ENCODE results near the gene IL1RAPL2.
A peak's percentile ranks its signal among the peaks of the same experiment; 100 is the strongest.
"Not testable (repeated sequence)": the region's sequence is repeated elsewhere in the genome, so short reads cannot be mapped to it uniquely, and the experiment has no call there.

The IL1RAPL2 gene

DNA sequence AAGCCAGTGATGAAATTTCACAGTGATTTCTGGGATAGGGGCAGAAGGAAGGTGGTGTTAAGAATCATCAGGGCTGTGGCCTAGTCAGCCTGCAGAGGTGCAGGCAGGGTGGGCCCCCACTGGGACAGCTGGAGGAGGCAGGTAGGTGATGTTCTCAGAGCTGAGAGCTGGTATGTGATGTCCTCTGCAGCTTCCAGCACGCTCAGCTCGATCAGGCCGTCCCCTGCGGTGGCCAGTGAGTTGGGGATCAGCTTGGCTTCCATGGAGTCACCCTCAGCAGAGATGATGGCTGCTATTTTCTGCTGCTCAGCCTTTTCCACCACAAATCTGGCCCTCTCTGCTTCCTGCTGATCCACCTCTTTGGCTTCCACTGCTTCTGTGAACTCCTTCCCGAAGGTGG lies 81.1 kb downstream of the IL1RAPL2 start:
- DNase-seq (no peak), ATAC-seq (replicated peaks) (no peak)
- Mint-ChIP-seq H3K9me3 (peaks cover 0 to 2% of the 10 kb centered on the region in 2 donors), H3K27me3 (no peaks in the 10 kb centered on the region), H3K4me1 (no peaks in the 10 kb centered on the region), H3K4me3 (no peak overlapping the region), H3K27ac (no peak overlapping the region), H3K36me3 (no peaks in the 10 kb centered on the region)

DNA sequence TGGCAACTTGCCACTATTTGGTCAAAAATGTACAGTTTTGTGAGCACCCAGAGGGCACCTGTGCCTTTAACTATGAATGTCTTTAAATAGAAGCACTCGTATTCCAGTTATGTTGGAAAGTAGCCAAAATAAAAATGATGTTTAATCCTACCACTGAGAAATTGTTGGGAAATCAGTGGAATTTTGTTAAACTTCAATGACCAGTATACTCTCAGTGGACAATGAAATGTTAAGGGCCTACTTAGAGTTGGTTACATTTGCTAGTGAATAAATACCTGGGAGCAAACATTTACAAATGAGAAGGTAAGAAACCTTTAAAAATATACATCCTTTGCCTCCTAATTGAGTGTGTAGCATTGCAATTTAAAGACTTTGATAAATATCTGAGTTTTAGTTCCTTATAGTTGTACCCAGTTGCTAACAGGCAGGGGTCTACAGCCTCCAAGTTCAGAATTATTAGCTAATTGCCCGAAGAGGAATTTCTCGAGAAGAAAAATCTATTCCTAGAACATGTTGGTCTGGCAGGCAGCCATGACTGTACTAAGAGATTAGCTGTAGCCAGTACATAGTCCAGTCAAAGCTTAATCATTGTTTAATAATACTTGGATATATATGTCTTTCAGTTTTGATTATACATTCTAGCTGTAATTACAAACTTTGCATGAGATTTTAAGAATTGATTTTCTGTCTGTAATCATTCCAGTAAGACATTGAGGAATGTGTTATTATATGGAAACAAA lies 93.2 kb downstream of the IL1RAPL2 start:
- no peaks in the 10 kb centered on the region for H3K4me1 Mint-ChIP-seq
- H3K4me3 Mint-ChIP-seq = no peak overlapping the region
- no peaks in the 10 kb centered on the region for H3K36me3 Mint-ChIP-seq
- H3K9me3 Mint-ChIP-seq = no peaks in the 10 kb centered on the region
- peaks cover 0 to 12% of the 10 kb centered on the region in 2 donors for H3K27me3 Mint-ChIP-seq
- DNase-seq = no peak
- no peak for ATAC-seq (replicated peaks)
- H3K27ac Mint-ChIP-seq = no peak overlapping the region

DNA sequence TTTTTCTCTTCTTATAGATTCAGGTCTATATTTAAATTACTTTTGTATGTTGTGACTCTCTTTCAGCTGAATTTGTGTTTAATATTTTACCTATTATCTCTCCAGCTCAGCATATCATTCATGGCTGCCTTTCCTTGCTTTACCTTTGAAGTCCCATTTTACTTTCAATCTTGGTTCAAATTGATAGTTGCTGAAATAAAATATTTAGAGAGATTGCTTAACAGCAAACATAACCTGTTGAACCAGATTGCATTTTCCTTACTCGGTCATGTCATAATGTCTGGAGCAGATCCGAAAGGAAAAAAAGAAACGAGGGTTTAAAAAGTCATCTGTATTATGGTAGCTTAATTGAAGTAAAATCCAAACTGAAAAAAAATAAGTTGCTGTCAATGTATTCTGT lies 94.1 kb downstream of the IL1RAPL2 start:
- DNase-seq (no peak), ATAC-seq (replicated peaks) (no peak)
- Mint-ChIP-seq H3K9me3 (no peaks in the 10 kb centered on the region), H3K27me3 (peaks cover 0 to 12% of the 10 kb centered on the region in 2 donors), H3K4me1 (no peaks in the 10 kb centered on the region), H3K4me3 (no peak overlapping the region), H3K36me3 (no peaks in the 10 kb centered on the region), H3K27ac (no peak overlapping the region)

DNA sequence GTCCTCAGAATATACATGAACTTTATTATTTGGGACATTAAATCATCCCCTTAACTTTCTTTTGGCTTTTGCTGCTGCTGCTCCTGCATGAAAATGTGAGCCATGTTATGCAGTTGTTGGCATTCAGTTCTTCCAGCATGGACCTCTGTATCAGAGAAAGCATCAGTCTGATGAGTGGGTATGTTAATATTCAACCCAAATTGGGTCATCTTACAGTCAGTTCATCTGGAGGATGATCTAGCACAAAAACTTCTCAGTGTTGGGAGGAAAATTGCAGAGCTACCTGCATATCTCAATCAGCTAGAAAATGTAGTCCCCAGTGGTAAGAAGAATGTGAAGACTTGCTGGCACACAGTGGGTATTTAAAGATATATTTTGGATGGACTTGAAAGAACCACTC lies 96.7 kb downstream of the IL1RAPL2 start:
- Mint-ChIP-seq H3K9me3 (no peaks in the 10 kb centered on the region), H3K27me3 (peaks cover 0 to 12% of the 10 kb centered on the region in 2 donors), H3K4me3 (no peak overlapping the region), H3K4me1 (no peaks in the 10 kb centered on the region), H3K36me3 (no peaks in the 10 kb centered on the region), H3K27ac (no peak overlapping the region)
- DNase-seq = no peak
- ATAC-seq (replicated peaks) = no peak

DNA sequence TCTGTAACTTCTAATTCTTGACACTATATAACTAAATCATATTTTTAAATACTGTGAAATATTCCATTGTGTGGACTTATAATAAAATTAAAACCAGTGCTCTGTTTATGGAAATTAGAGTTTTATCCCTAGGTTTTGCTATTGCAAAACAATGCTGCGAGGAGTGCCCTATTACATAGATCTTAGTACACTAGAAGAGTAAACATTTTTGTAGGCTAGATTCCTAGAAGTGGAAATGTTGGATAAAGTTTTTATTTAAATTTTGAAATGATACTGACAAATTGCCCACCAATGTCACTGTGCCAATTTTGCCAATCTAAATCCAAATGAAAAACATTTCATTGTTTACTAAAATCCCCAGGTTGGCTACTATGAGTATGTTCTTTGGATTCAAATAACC lies 99.7 kb downstream of the IL1RAPL2 start:
- Mint-ChIP-seq H3K27ac (no peak overlapping the region), H3K9me3 (no peaks in the 10 kb centered on the region), H3K4me3 (no peak overlapping the region), H3K27me3 (peaks cover 0 to 8% of the 10 kb centered on the region in 2 donors), H3K36me3 (no peaks in the 10 kb centered on the region), H3K4me1 (no peaks in the 10 kb centered on the region)
- DNase-seq (no peak), ATAC-seq (replicated peaks) (no peak)

DNA sequence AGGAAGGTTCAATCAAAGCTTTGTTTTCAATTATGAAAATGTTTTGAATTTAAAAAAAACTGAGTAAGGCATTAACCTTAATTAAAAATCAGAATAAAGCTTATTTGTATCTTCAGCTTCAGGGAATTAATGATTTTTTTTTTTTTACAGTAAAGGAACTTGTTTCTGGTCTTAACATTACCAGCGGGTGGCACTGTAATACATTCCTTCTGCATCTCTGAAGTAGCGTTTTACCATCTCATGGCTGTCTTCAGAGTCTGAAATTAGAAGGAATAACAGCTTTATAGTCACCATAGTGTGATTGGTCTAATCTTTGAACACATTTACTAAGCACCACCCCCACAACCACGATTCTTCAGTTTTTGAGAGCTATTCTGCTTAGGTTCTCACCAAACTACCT lies 102.6 kb downstream of the IL1RAPL2 start:
- H3K27me3 Mint-ChIP-seq = peaks cover 0 to 2% of the 10 kb centered on the region in 2 donors
- no peak overlapping the region for H3K27ac Mint-ChIP-seq
- H3K36me3 Mint-ChIP-seq = no peaks in the 10 kb centered on the region
- no peak for DNase-seq
- H3K9me3 Mint-ChIP-seq = no peaks in the 10 kb centered on the region
- H3K4me3 Mint-ChIP-seq = no peak overlapping the region
- no peaks in the 10 kb centered on the region for H3K4me1 Mint-ChIP-seq
- no peak for ATAC-seq (replicated peaks)

DNA sequence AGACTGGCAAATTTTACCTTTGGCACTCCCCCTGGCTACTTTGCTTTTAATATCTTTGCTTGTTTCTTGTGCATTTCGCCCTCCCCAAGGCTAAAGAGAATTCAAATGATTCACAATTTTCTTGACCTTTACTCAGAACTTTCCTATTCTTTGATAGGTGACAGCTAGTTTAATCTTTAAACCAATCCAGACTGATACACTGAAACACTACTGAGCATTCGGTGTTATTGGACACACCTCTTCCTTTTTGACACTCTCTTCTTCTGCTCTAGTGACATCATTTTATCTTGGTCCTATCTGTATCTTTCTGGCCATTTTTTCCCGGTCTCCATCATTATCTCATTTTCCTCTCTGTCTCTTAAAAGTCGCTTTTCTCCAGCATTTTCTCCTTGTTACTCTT lies 103.1 kb downstream of the IL1RAPL2 start:
- no peak overlapping the region for H3K4me3 Mint-ChIP-seq
- H3K27me3 Mint-ChIP-seq = no peaks in the 10 kb centered on the region
- DNase-seq (no peak), ATAC-seq (replicated peaks) (no peak)
- no peaks in the 10 kb centered on the region for H3K9me3 Mint-ChIP-seq
- H3K36me3 Mint-ChIP-seq = no peaks in the 10 kb centered on the region
- H3K4me1 Mint-ChIP-seq = no peaks in the 10 kb centered on the region
- no peak overlapping the region for H3K27ac Mint-ChIP-seq

DNA sequence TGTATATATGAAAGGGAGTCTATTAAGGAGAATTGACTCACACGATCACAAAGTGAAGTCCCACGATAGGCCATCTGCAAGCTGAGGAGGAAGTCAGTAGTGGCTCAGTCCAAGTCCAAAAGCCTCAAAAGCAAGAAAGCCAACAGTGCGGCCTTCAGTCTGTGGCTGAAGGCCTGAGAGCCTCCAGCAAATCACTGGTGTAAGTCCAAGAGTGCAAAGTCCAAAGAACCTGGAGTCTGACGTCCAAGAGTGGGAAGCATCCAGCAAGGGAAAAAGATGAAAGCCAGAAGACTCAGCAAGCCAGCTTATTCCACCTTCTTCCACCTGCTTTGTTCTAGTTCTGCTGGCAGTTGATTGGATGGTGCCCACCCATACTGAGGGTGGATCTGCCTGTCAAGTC lies 104.1 kb downstream of the IL1RAPL2 start:
- Mint-ChIP-seq H3K4me3 (no peak overlapping the region), H3K27me3 (no peaks in the 10 kb centered on the region), H3K27ac (no peak overlapping the region), H3K9me3 (no peaks in the 10 kb centered on the region), H3K36me3 (no peaks in the 10 kb centered on the region), H3K4me1 (no peaks in the 10 kb centered on the region)
- DNase-seq = no peak
- ATAC-seq (replicated peaks) = no peak

DNA sequence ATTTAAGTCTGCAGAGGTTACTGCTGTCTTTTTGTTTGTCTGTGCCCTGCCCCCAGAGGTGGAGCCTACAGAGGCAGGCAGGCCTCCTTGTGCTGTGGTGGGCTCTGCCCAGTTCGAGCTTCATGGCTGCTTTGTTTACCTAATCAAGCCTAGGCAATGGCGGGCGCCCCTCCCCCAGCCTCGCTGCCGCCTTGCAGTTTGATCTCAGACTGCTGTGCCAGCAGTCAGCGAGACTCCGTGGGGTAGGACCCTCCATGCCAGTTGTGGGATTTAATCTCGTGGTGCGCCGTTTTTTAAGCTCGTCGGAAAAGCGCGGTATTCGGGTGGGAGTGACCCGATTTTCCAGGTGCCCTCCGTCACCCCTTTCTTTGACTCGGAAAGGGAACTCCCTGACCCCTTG lies 111.5 kb downstream of the IL1RAPL2 start:
- H3K27ac Mint-ChIP-seq; H3K27me3 Mint-ChIP-seq; ATAC-seq (replicated peaks); H3K4me1 Mint-ChIP-seq; DNase-seq; H3K9me3 Mint-ChIP-seq; H3K36me3 Mint-ChIP-seq; H3K4me3 Mint-ChIP-seq: not testable (repeated sequence)

DNA sequence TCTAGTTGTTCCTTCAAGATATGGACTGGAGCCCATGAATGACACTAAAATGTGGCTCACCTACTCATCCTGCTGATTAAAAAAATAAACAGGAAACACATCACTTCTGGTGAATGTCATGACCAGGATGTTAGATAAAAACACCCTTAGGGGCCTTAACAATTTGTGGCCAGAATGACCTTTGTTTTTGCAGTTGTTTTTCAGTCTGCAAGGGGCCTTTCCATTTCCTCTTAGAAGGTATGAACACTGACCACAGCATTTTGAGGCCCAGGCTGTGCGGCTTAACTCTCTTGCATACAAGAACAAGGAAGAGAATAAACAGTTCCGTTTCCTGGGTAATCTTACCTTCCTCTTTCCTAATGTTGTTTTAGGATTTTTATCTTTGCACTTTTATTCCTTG lies 113.2 kb downstream of the IL1RAPL2 start:
- peak in 1 of 2 donors; percentile 34 for ATAC-seq (replicated peaks)
- H3K36me3 Mint-ChIP-seq = no peaks in the 10 kb centered on the region
- H3K4me3 Mint-ChIP-seq = no peak overlapping the region
- H3K27ac Mint-ChIP-seq = no peak overlapping the region
- no peaks in the 10 kb centered on the region for H3K4me1 Mint-ChIP-seq
- no peaks in the 10 kb centered on the region for H3K9me3 Mint-ChIP-seq
- peaks cover 0 to 7% of the 10 kb centered on the region in 2 donors for H3K27me3 Mint-ChIP-seq
- no peak for DNase-seq

DNA sequence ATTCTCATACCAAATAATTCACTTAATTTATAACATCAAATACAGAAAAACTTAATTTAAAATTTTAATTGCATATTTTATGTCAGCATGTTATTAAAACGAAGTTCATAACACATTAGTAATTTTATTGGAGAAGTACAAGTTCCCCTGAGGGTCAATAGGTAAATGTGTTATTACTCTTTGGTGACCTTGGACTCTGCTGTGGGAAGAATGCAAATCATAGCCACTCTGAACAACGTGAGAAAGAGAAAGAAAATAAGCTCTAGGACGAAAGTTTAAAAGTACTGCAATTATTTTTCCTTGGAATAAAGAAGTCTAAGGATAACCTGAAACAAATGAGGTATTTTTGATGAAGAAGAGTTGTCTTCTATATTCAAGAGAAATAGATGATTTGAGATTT lies 115.2 kb downstream of the IL1RAPL2 start:
- no peak overlapping the region for H3K4me3 Mint-ChIP-seq
- no peaks in the 10 kb centered on the region for H3K4me1 Mint-ChIP-seq
- ATAC-seq (replicated peaks) (no peak), DNase-seq (no peak)
- H3K9me3 Mint-ChIP-seq = no peaks in the 10 kb centered on the region
- peaks cover 0 to 7% of the 10 kb centered on the region in 2 donors for H3K27me3 Mint-ChIP-seq
- no peak overlapping the region for H3K27ac Mint-ChIP-seq
- H3K36me3 Mint-ChIP-seq = no peaks in the 10 kb centered on the region

DNA sequence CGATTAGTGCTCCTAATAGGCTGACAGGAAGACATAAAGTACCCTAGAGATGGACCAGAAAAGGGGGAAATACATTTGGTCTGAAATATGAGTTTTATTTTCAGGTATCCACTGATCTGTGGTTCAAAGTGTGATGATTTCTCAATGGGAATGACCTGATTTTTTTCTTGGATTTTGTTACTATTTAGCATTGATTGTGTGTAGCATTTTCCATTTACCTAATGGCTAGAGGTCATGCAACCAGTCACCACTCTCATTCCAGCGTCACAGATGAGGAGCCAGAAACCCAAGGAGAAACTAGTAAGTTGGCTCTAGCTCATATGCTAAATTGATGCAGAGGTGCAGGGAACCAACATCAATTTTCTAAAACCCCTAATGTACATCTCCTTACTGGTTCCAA lies 118.1 kb downstream of the IL1RAPL2 start:
- DNase-seq (no peak), ATAC-seq (replicated peaks) (no peak)
- H3K27ac Mint-ChIP-seq = no peak overlapping the region
- H3K4me3 Mint-ChIP-seq = no peak overlapping the region
- H3K27me3 Mint-ChIP-seq = no peaks in the 10 kb centered on the region
- no peaks in the 10 kb centered on the region for H3K36me3 Mint-ChIP-seq
- H3K4me1 Mint-ChIP-seq = no peaks in the 10 kb centered on the region
- H3K9me3 Mint-ChIP-seq = no peaks in the 10 kb centered on the region

DNA sequence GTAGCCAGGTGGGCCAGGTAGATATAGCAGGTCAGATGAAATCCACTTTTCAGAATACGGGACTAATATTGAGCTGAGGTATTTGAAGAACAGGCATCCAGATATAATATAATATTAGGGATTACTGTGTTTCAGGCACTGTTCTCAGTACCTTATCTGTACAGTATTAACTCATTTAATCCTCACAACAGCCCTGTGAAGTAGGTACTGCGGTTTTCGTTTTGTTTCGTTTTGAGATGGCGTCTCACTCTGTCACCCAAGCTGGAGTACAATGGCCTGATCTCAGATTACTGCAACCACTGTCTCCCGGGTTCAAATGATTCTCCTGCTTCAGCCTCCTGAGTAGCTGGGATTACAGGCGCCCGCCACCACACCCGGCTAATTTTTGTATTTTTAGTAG lies 129.6 kb downstream of the IL1RAPL2 start:
- ATAC-seq (replicated peaks) = no peak
- peaks cover 0 to 3% of the 10 kb centered on the region in 2 donors for H3K9me3 Mint-ChIP-seq
- no peak for DNase-seq
- no peak overlapping the region for H3K4me3 Mint-ChIP-seq
- peaks cover 12 to 21% of the 10 kb centered on the region in 2 donors for H3K4me1 Mint-ChIP-seq
- H3K27ac Mint-ChIP-seq = no peak overlapping the region
- H3K27me3 Mint-ChIP-seq = peaks cover 0 to 22% of the 10 kb centered on the region in 2 donors
- H3K36me3 Mint-ChIP-seq = no peaks in the 10 kb centered on the region

DNA sequence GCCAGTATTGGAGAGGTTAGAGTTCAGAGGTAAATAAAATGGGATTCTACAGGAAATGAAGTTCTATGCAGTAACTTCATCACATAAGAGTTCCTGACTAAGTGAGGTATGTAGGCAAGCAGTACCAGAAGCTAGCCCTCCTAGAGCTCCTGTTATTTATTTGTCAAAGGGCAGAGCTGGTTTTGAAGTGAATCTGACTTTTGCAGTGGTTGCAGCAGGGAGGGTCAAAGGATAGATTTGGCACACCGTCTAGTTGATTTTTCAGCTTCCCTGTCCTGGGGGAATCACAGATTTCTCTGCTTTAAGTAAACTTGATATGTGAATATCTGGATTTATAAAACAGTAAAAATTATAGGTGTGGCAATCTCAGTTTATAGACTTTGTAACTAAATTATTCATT lies 130.7 kb downstream of the IL1RAPL2 start:
- ATAC-seq (replicated peaks) (no peak), DNase-seq (no peak)
- Mint-ChIP-seq H3K36me3 (no peaks in the 10 kb centered on the region), H3K27ac (no peak overlapping the region), H3K4me1 (peaks cover 12 to 21% of the 10 kb centered on the region in 2 donors), H3K9me3 (peaks cover 0 to 3% of the 10 kb centered on the region in 2 donors), H3K27me3 (peaks cover 0 to 22% of the 10 kb centered on the region in 2 donors), H3K4me3 (no peak overlapping the region)

DNA sequence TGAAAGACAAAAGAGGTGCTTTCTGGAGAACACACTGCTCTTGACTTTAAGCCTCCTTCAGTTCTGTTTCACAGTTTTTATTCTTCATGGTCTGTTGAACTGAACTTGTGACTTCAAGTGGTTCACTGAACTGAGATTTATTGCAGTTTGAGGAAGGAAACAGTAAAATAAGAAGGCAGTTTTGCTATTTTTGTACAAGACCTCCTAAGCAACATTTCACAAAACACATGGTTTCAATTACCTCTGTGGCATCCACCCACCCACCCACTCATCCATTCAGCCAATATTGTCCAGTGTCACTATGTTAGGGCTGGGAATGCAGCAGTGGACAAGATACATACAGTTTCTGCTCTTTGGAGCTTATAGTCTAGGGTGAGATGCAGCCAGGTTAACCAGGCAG lies 131.3 kb downstream of the IL1RAPL2 start:
- Mint-ChIP-seq H3K9me3 (peaks cover 0 to 3% of the 10 kb centered on the region in 2 donors), H3K36me3 (no peaks in the 10 kb centered on the region), H3K27ac (no peak overlapping the region), H3K27me3 (peaks cover 0 to 25% of the 10 kb centered on the region in 2 donors), H3K4me3 (no peak overlapping the region), H3K4me1 (peaks cover 12 to 21% of the 10 kb centered on the region in 2 donors)
- peak; percentile 23 to 36 for ATAC-seq (replicated peaks)
- DNase-seq = no peak

Measured in stimulated activated naive B cell treated with anti-CD40 and anti-IgM and Interleukin-4, amounts not matched to agents 10 μg/mL and 1 μg/mL and 100 μg/mL, for 72 hours (primary cell).